MM.1S (cell line): ENCODE measurements around the gene MACROD1.

ENCODE experiments used
- DNase-seq: peaks from one replicate; pipeline ENCODE4 v3.0.0-alpha.2; 2015
- H2AFZ ChIP-seq: fragments of 300-600 bp; sonication (generic); 2 replicates; pipeline ENCODE4 v1.6.0; 2016; ENCODE audit warnings: antibody characterized with exemption, low read length
- H3F3A ChIP-seq: fragments of 300-600 bp; sonication (generic); 2 replicates; pipeline ENCODE4 v1.6.1; 2016; ENCODE audit warnings: mild to moderate bottlenecking, antibody characterized with exemption, low read length, moderate library complexity, mixed read lengths; ENCODE audit not compliant: insufficient read depth
- H3K27ac ChIP-seq: fragments of 300-600 bp; sonication (generic); 2 replicates; pipeline ENCODE4 v1.5.1; 2016; ENCODE audit warnings: mild to moderate bottlenecking, low read length
- H3K27me3 ChIP-seq: fragments of 300-600 bp; sonication (generic); replicated peaks from 2 replicates; pipeline ENCODE4 v1.6.0; 2016; ENCODE audit warnings: low read length; ENCODE audit not compliant: insufficient read depth
- H3K36me3 ChIP-seq: fragments of 300-600 bp; sonication (generic); replicated peaks from 2 replicates; pipeline ENCODE4 v1.6.1; 2016; ENCODE audit warnings: mild to moderate bottlenecking, low read length, mixed read lengths; ENCODE audit not compliant: insufficient read depth
- H3K4me1 ChIP-seq: fragments of 300-600 bp; sonication (generic); 2 replicates; pipeline ENCODE4 v1.6.1; 2016; ENCODE audit warnings: low read length, mixed read lengths
- H3K4me2 ChIP-seq: fragments of 300-600 bp; sonication (generic); 2 replicates; pipeline ENCODE4 v1.6.0; 2016; ENCODE audit warnings: low read depth, low read length
- H3K4me3 ChIP-seq: fragments of 300-600 bp; sonication (generic); 2 replicates; pipeline ENCODE4 v1.5.1; 2016; ENCODE audit warnings: low read length, mixed read lengths
- H3K79me2 ChIP-seq: fragments of 300-600 bp; sonication (generic); 2 replicates; pipeline ENCODE4 v1.6.1; 2016; ENCODE audit warnings: mixed run types, low read length, mixed read lengths
- H3K9ac ChIP-seq: fragments of 300-600 bp; sonication (generic); 2 replicates; pipeline ENCODE4 v1.6.1; 2016; ENCODE audit warnings: low read length, mixed read lengths
- H3K9me2 ChIP-seq: fragments of 300-600 bp; sonication (generic); replicated peaks from 2 replicates; pipeline ENCODE4 v1.6.1; 2016; ENCODE audit warnings: mild to moderate bottlenecking, low read length, mixed read lengths; ENCODE audit not compliant: insufficient read depth
- H3K9me3 ChIP-seq: fragments of 300-600 bp; sonication (generic); replicated peaks from 2 replicates; pipeline ENCODE4 v1.6.1; 2016; ENCODE audit warnings: mild to moderate bottlenecking, low read length, mixed read lengths; ENCODE audit not compliant: insufficient read depth
- H4K20me1 ChIP-seq: fragments of 300-600 bp; sonication (generic); 2 replicates; pipeline ENCODE4 v1.6.1; 2016; ENCODE audit warnings: mild to moderate bottlenecking, low read length, moderate library complexity, mixed read lengths; ENCODE audit not compliant: insufficient read depth
- EZH2 ChIP-seq: fragments of 300-600 bp; sonication (generic); optimal IDR thresholded peaks from 2 replicates; pipeline ENCODE3; 2017; ENCODE audit warnings: low read depth, mild to moderate bottlenecking, antibody characterized with exemption, low read length, mixed read lengths
- EZH2phosphoT487 ChIP-seq: fragments of 300-600 bp; sonication (generic); IDR thresholded peaks from 2 replicates; pipeline ENCODE4 v1.6.1; 2018; ENCODE audit warnings: antibody characterized with exemption, low read length
- TF ChIP-seq, protein P1 (sequence below): fragments of 300-600 bp; sonication (generic); IDR thresholded peaks from 2 replicates; pipeline ENCODE4 v1.5.1; 2016; ENCODE audit warnings: antibody characterized with exemption, low read length, mixed read lengths

MACROD1 gene

DNA sequence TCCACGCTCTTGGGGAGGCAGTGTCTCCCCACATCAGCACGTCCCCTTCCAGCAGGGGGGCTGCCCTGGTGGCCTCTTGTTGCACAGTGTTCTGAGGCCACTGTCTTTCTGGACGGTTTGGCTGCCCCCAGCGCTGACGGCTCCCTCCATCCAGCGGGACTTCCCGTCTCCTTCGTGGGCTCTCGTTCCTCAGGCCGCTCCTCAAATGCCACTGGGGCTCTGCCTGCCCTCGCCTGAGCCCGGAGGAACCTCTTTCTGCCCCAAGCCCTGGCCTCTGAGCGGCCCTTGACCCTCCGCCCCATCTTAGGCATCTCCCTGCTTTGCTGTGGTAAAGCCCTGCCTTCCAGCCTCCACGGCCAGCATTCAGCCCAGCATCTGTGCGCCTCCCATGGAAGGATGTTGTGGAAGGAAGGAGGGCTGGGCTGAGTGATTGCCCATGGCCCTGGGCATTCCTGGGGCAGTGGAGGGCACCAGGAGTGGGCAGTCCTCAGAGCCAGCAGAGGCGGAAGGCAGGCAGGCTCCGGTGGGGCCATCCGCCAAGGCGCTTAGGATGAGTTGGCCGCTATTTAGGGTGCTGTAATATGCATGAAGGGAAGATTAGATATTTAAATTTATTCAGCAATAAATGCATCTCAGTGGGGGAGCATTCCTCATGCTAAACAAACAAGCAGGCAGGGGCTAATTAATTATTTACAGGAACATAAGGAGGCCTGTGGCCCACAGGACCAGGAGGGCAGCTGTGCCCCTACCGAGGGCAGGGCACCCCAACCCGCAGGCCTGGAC is 161.9 kb downstream of the MACROD1 start:
- Histone ChIP-seq H3F3A (no peaks in the 10 kb centered on the region), H3K79me2 (no peaks in the 10 kb centered on the region), H3K9me2 (no peaks in the 10 kb centered on the region), H3K27ac (no peak overlapping the region), H3K27me3 (peaks cover 26% of the 10 kb centered on the region), H4K20me1 (no peaks in the 10 kb centered on the region), H3K9me3 (no peaks in the 10 kb centered on the region), H3K36me3 (no peaks in the 10 kb centered on the region), H3K4me3 (no peak overlapping the region), H3K4me1 (no peaks in the 10 kb centered on the region), H2AFZ (no peak overlapping the region), H3K9ac (no peak overlapping the region), H3K4me2 (no peak overlapping the region)
- DNase-seq = no peak
- TF ChIP-seq EZH2 (no peak), EZH2phosphoT487 (no peak)
- TF ChIP-seq, protein P1, sequence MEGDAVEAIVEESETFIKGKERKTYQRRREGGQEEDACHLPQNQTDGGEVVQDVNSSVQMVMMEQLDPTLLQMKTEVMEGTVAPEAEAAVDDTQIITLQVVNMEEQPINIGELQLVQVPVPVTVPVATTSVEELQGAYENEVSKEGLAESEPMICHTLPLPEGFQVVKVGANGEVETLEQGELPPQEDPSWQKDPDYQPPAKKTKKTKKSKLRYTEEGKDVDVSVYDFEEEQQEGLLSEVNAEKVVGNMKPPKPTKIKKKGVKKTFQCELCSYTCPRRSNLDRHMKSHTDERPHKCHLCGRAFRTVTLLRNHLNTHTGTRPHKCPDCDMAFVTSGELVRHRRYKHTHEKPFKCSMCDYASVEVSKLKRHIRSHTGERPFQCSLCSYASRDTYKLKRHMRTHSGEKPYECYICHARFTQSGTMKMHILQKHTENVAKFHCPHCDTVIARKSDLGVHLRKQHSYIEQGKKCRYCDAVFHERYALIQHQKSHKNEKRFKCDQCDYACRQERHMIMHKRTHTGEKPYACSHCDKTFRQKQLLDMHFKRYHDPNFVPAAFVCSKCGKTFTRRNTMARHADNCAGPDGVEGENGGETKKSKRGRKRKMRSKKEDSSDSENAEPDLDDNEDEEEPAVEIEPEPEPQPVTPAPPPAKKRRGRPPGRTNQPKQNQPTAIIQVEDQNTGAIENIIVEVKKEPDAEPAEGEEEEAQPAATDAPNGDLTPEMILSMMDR = no peak

- H3K27ac ChIP-seq = no peak overlapping the region
- no peaks in the 10 kb centered on the region for H3K9me2 ChIP-seq
- DNase-seq = no peak
- no peak overlapping the region for H3K4me2 ChIP-seq
- no peaks in the 10 kb centered on the region for H3F3A ChIP-seq
- H2AFZ ChIP-seq = no peak overlapping the region
- H3K9me3 ChIP-seq = no peaks in the 10 kb centered on the region
- H3K4me3 ChIP-seq = no peak overlapping the region
- H3K36me3 ChIP-seq = no peaks in the 10 kb centered on the region; the same call in 1 of the 2 replicates
- no peak overlapping the region for H3K9ac ChIP-seq
- H3K4me1 ChIP-seq = no peaks in the 10 kb centered on the region
- no peaks in the 10 kb centered on the region for H3K79me2 ChIP-seq
- H3K27me3 ChIP-seq = peaks cover 7% of the 10 kb centered on the region
- TF ChIP-seq, protein P1 = no peak
- TF ChIP-seq EZH2 (no peak), EZH2phosphoT487 (no peak)
- no peaks in the 10 kb centered on the region for H4K20me1 ChIP-seq
Observed at GRCh38 chr11:64001484-64002420, 164.2 kb downstream of the MACROD1 start.

DNA sequence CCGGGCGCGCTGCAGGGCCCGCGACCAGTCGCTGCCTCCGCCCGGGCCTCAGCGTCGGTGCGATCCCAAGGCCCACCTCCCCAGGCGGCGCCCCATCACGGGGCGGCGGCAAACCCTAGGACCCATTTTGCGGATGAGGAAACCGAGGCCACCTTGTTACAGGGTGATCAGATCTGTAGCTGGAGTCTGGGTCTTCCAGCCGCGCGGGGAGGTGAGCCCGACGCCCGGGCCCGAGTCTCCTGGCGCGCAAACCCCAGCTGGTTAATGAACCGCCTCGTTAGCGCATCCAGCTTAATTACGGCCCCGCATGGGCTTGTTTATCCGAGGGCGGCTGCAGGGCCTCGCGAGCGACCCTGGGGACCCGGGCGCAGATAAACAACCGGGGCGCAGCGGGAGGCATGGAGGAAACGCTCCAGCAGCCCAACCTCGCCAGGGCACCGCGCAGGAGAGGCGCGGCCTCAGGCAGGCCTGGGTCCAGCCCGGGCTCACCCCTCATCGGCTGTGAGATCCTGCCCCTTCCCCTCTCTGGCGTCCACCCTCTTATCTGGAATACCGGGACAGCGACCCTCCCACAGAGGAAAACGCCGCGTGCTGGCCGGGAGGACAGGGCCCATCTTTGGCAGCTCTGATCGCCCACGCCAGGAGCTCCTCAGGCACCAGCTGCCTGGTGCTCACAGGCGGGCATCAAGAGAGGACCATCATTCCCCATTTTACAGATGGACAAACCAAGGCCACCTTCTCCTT is 165.0 kb downstream of the MACROD1 start:
- no peaks in the 10 kb centered on the region for H3F3A ChIP-seq
- no peaks in the 10 kb centered on the region for H3K79me2 ChIP-seq
- H3K27me3 ChIP-seq = no peaks in the 10 kb centered on the region
- DNase-seq = no peak
- peak overlapping the region; percentile 43 for H3K4me3 ChIP-seq
- H3K27ac ChIP-seq = no peak overlapping the region
- no peaks in the 10 kb centered on the region for H3K9me3 ChIP-seq
- peak overlapping the region; percentile 3; the same call in 1 of the 2 replicates for H3K9ac ChIP-seq
- no peak overlapping the region for H2AFZ ChIP-seq
- H3K9me2 ChIP-seq = no peaks in the 10 kb centered on the region
- no peak for TF ChIP-seq EZH2phosphoT487
- TF ChIP-seq, protein P1 = 0 out of 2 replicates have a peak, but pooled peaks have one; percentile 5
- H3K36me3 ChIP-seq = no peaks in the 10 kb centered on the region; the same call in 1 of the 2 replicates
- H4K20me1 ChIP-seq = no peaks in the 10 kb centered on the region
- no peaks in the 10 kb centered on the region for H3K4me1 ChIP-seq
- H3K4me2 ChIP-seq = peak overlapping the region; percentile 64; the same call in 1 of the 2 replicates
